Breast epithelium (tissue), 3 donors: ENCODE results near the gene MLLT6.

Experiments
- POLR2A ChIP-seq: fragments of 450-650 bp; IDR thresholded peaks from one replicate; pipeline ENCODE4 v1.6.1; 2016; ENCODE audit warnings: antibody characterized with exemption, mild to moderate bottlenecking, moderate library complexity
- POLR2AphosphoS5 ChIP-seq, 3 donors: sonication (generic); formaldehyde crosslinking; IDR thresholded peaks; one replicate each; pipeline ENCODE4 v1.6.1; 2017; ENCODE audit warnings: antibody characterized with exemption in 3 of 3
- TF ChIP-seq, protein P1 (sequence below), 3 donors: fragments of 450-650 bp; IDR thresholded peaks; one replicate each; pipeline ENCODE4 v1.5.1; 2016 to 2017; ENCODE audit warnings: antibody characterized with exemption in 3 of 3, mild to moderate bottlenecking in 3 of 3, moderate library complexity in 3 of 3

DNA sequence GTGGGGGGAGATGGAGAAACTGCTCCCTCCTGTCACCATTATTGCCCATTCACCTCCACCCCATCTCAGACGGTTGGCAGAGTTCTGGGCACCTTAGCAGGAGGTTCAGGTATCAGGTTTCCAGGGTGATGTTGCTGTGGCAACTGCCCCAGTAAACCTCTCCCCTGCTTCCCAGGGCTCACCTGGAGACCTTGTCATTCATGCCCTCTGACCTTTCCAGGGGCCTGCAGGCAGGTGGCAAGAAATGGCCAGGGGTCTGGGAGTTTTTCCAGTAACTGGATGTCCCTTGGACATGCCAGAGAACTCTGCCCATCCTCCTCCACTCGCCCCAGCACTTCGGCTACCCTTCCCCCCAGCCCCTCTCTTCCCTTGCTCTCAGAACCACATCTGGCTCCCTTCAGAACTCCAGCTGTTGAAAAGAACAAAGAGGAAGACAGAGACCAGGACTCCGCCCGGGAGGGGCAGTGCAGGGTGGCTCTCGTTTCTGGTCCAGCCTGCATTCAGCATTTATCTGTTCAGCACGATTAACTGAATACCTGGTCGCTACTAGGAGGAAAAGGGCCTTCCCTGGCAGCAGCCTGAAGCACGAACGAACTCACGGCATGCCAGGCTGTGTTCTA lies 8.5 kb downstream of the MLLT6 start:
- TF ChIP-seq, protein P1, sequence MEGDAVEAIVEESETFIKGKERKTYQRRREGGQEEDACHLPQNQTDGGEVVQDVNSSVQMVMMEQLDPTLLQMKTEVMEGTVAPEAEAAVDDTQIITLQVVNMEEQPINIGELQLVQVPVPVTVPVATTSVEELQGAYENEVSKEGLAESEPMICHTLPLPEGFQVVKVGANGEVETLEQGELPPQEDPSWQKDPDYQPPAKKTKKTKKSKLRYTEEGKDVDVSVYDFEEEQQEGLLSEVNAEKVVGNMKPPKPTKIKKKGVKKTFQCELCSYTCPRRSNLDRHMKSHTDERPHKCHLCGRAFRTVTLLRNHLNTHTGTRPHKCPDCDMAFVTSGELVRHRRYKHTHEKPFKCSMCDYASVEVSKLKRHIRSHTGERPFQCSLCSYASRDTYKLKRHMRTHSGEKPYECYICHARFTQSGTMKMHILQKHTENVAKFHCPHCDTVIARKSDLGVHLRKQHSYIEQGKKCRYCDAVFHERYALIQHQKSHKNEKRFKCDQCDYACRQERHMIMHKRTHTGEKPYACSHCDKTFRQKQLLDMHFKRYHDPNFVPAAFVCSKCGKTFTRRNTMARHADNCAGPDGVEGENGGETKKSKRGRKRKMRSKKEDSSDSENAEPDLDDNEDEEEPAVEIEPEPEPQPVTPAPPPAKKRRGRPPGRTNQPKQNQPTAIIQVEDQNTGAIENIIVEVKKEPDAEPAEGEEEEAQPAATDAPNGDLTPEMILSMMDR (IDR thresholded peaks at IDR 0.05) = no peak
- no peak for TF ChIP-seq POLR2A
- TF ChIP-seq POLR2AphosphoS5 (IDR thresholded peaks at IDR 0.05) = no peak
